HFFc6 (cell line): ENCODE measurements around the gene TIAM2. TPM values are rescaled to one million over a fixed set of nuclear protein-coding genes. Genes with fewer than 3 reads are reported as not detected.

ENCODE experiments used
- DNase-seq: peaks from one replicate; pipeline ENCODE4 v3.0.0-alpha.2; 2018
- H3K27ac Mint-ChIP-seq: 2 replicates; pipeline ENCODE4 v1.8.0; 2020; ENCODE audit warnings: mild to moderate bottlenecking, mixed read lengths
- H3K27me3 Mint-ChIP-seq: 2 replicates; pipeline ENCODE4 v1.8.0; 2021; ENCODE audit warnings: mild to moderate bottlenecking, moderate library complexity, mixed read lengths; ENCODE audit not compliant: insufficient read depth
- H3K36me3 Mint-ChIP-seq: 2 replicates; pipeline ENCODE4 v1.8.0; 2021; ENCODE audit warnings: low read depth, mixed read lengths
- H3K4me1 Mint-ChIP-seq: 2 replicates; pipeline ENCODE4 v1.8.0; 2020; ENCODE audit warnings: low read depth, mixed read lengths
- H3K4me3 Mint-ChIP-seq: 2 replicates; pipeline ENCODE4 v1.8.0; 2020; ENCODE audit warnings: mild to moderate bottlenecking, moderate library complexity, mixed read lengths
- H3K9me3 Mint-ChIP-seq: 2 replicates; pipeline ENCODE4 v1.8.0; 2020; ENCODE audit warnings: mild to moderate bottlenecking, mixed read lengths
- CTCF ChIP-seq: fragments of 200-600 bp; sonication (generic); IDR thresholded peaks from 2 replicates; pipeline ENCODE4 v1.5.0; 2021; ENCODE audit warnings: antibody characterized with exemption, mild to moderate bottlenecking
- total RNA-seq, 6 experiments: library from RNA; stranded (reverse); fragmentation: NEBNext Ultra II Directional; extraction: Animal tissue kit (Norgen Biotek cat#: 25700); gene quantifications; 2 replicates in 1 of 6; 3 replicates in 5 of 6; pipeline ENCODE4 v1.2.3, GENCODE V29; 2021

TIAM2 gene
- total RNA-seq, 6 experiments from 2014 or later, result 7.2 to 11.2 (median 9.4) TPM

GRCh38 chr6:155301867-155302266 lies 306.8 kb downstream of the TIAM2 start:
- no peak for TF ChIP-seq CTCF
- Mint-ChIP-seq H3K9me3 (no peaks in the 10 kb centered on the region), H3K36me3 (peaks cover 39% of the 10 kb centered on the region), H3K4me3 (no peak overlapping the region), H3K27ac (no peak overlapping the region), H3K4me1 (peaks cover 22% of the 10 kb centered on the region), H3K27me3 (no peaks in the 10 kb centered on the region)
- DNase-seq, result no peak

GRCh38 chr6:155303361-155303870 lies 308.3 kb downstream of the TIAM2 start:
- peaks cover 26% of the 10 kb centered on the region for H3K4me1 Mint-ChIP-seq
- no peak for DNase-seq
- no peak overlapping the region for H3K4me3 Mint-ChIP-seq
- peak overlapping the region; percentile 39 for H3K27ac Mint-ChIP-seq
- peaks cover 41% of the 10 kb centered on the region for H3K36me3 Mint-ChIP-seq
- H3K9me3 Mint-ChIP-seq, result no peaks in the 10 kb centered on the region
- H3K27me3 Mint-ChIP-seq, result no peaks in the 10 kb centered on the region
- no peak for TF ChIP-seq CTCF

GRCh38 chr6:155306958-155307357 lies 311.8 kb downstream of the TIAM2 start:
- peaks cover 50% of the 10 kb centered on the region for H3K4me1 Mint-ChIP-seq
- no peak overlapping the region for H3K27ac Mint-ChIP-seq
- no peak for TF ChIP-seq CTCF
- no peaks in the 10 kb centered on the region for H3K9me3 Mint-ChIP-seq
- no peak for DNase-seq
- H3K27me3 Mint-ChIP-seq, result no peaks in the 10 kb centered on the region
- peaks cover 51% of the 10 kb centered on the region for H3K36me3 Mint-ChIP-seq
- H3K4me3 Mint-ChIP-seq, result no peak overlapping the region
